Renal cortex interstitium (tissue), 3 donors: ENCODE data around the gene IGSF9B. TPM values are rescaled to one million over a fixed set of nuclear protein-coding genes. Genes with fewer than 3 reads are reported as not detected.

Experiments
- polyA plus RNA-seq, 3 donors: library from polyadenylated mRNA; unstranded; fragments of 120-200 nt; gene quantifications; one replicate each; pipeline ENCODE4 v1.2.1, GENCODE V29; 2013; ENCODE audit not compliant: insufficient read length in 3 of 3

Gene IGSF9B
- polyA plus RNA-seq, 3 donors, result 5.1 to 8.4 (median 8.2) TPM

Other genes starting within 250 kb of the IGSF9B start
- gene SPATA19, start 111.5 kb downstream of the IGSF9B start, polyA plus RNA-seq, result not detected
- gene JAM3, start 112.1 kb upstream of the IGSF9B start, polyA plus RNA-seq, result 10 to 100 TPM; 47.5 to 57.0 (median 55.1) TPM